GM18870 (cell line): ENCODE results near the gene PLD3.

Experiments used
- ATAC-seq: cut with Tn5 transposase; IDR thresholded peaks from one replicate; pipeline ENCODE4 v1.9.1; 2021; ENCODE audit warnings: moderate library complexity; ENCODE audit not compliant: unreplicated experiment

Gene PLD3, protein sequence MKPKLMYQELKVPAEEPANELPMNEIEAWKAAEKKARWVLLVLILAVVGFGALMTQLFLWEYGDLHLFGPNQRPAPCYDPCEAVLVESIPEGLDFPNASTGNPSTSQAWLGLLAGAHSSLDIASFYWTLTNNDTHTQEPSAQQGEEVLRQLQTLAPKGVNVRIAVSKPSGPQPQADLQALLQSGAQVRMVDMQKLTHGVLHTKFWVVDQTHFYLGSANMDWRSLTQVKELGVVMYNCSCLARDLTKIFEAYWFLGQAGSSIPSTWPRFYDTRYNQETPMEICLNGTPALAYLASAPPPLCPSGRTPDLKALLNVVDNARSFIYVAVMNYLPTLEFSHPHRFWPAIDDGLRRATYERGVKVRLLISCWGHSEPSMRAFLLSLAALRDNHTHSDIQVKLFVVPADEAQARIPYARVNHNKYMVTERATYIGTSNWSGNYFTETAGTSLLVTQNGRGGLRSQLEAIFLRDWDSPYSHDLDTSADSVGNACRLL

GRCh38 chr19:40348125-40348913 lies at the start of gene PLD3, which contains the start of gene C19orf47:
TSS of gene PLD3 (plus strand) at chr19:40348695. CDS start at chr19:40366484, 17,789 bp downstream.
TSS of gene C19orf47 (minus strand) at chr19:40348397. CDS start at chr19:40341857, 6,540 bp downstream.
- peak; percentile 86 for ATAC-seq

DNA sequence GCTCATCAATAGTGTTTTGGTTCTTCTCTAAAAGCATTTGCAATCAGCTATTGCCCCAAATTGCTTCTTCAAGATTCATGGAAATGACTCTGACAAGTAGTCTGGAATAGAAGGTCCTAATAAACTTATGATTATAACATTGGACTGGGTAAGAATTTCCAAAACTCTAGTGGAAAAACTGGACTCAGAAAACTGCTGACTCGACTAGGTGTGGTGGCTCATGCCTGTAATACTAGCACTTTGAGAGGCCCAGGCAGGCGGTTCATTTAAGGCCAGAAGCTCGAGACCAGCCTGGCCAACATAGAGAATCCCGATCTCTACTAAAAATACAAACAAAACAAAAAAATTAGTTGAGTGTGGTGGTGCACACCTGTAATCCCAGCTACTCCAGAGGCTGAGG lies 47.8 kb upstream of the PLD3 start:
- no peak for ATAC-seq

GRCh38 chr19:40302224-40303011 lies 46.1 kb upstream of the PLD3 start:
- ATAC-seq, result no peak

- ATAC-seq, result no peak
Measured at GRCh38 chr19:40303765-40304164, 44.7 kb upstream of the PLD3 start.

DNA sequence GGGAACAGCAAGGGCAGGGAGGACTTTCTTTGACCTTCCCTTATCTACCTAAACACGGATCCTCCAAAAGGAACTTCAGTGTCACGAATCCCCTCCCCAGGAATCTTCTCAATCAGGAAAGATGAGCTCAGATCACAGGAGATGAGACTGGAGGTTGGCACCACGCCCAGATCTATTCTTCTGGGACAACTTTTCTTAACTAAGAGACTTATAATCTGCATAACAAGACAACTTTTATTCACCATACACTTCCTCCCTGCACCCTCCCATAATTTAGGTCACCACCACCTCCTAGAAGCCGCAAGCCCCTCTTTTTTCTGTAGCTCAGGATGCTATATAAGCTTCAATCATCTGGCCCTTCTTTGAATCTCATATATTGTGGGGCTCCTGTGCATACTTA lies 44.2 kb upstream of the PLD3 start:
- ATAC-seq, result no peak

GRCh38 chr19:40305403-40305802 lies 43.1 kb upstream of the PLD3 start:
- ATAC-seq, result no peak

DNA sequence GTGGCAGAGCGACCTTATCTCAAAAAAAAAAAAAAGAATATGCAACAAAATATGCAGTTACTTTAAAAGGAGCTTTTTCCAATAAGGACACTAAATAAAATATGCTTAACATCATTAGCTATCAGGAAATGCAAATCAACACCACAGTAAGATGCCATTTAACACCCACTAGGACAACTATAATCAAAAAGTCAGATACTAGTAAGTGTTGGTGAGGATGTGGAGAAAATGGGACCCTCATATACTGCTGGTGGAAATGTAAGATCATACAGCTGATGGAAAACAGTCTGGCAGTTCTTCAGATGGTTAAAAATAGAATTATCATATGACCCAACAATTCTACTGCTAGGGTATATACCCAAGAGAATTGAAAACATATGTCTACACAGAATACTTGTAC lies 38.8 kb upstream of the PLD3 start:
- ATAC-seq, result no peak

- no peak for ATAC-seq
Measured at GRCh38 chr19:40312533-40312932, 36.0 kb upstream of the PLD3 start.

DNA sequence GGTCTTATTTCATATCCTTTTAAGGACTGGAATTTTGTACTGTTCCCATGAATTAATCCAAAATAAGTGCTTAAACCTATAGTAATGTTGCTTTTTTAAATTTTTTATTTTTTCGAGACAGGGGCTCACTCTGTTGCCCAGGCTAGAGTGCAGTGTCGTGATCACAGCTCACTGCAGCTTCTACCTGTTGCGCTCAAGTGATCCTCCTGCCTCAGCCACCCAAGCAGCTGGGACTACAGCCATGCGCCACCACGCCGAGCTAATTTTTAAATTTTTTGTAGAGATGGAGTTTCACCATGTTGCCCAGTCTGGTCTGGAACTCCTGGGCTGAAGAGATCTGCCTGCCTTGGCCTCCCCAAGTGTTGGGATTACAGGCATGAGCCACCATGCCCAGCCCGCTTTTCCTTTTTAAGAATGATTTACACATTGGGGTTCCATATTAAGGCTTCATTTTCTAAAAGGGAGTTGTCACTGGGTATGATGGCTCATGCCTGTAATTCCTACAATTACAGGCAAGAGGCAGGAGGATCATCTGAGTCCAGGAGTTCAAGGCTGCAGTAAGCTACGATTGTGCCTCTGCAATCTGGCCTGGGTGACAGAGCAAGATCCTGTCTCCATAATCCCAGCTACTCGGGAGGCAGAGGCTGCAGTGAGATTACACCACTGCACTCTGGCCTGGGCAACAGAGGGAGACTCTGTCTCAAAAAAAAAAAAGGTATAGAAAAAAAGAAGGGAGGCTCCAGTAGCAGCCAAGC lies 35.1 kb upstream of the PLD3 start:
- ATAC-seq, result no peak

- no peak for ATAC-seq
Measured at GRCh38 chr19:40314656-40315055, 33.8 kb upstream of the PLD3 start.

- ATAC-seq, result no peak
Measured at GRCh38 chr19:40315812-40316470, 32.6 kb upstream of the PLD3 start.

- no peak for ATAC-seq
Measured at GRCh38 chr19:40317338-40317737, 31.2 kb upstream of the PLD3 start.

- ATAC-seq, result no peak
Measured at GRCh38 chr19:40320558-40320935, 27.9 kb upstream of the PLD3 start.

DNA sequence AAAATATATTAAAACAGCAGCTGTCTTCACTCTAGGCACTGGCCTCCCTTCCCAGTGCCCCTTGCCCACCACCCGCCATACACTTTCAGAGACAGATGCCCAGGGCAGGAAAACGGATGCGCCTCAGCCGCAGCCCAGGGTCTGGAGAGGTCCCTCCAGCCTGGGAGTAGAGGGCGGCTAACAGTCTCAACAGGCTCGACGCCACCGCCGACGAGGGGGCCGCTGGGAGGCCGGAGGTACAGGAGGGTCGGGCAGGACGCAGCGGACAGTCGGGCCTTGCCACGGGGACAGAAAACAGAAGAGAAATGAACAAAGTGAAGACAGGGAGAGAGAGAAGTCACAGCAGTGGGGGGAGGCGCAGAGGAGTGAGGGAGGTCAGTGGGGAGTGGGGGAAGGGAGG lies 27.4 kb upstream of the PLD3 start:
- ATAC-seq, result no peak

GRCh38 chr19:40321566-40322270 lies 26.8 kb upstream of the PLD3 start:
- ATAC-seq, result no peak

DNA sequence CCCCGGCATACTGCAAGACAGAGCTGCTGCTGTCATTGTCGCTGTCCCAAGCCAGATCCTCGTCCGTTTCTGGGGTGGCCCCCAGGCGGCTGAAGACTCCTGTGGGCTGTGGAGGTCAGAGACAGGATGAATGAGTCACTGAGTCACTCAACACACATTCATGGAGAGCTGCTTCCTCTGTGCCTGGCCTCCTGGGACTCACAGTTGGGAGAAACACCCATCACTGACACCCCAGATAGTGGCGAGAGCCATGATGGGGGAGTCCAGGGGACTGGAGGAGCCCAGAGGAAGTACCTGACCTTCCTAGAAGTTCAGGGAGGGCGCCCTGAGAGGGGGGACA lies 26.3 kb upstream of the PLD3 start:
- ATAC-seq, result no peak

DNA sequence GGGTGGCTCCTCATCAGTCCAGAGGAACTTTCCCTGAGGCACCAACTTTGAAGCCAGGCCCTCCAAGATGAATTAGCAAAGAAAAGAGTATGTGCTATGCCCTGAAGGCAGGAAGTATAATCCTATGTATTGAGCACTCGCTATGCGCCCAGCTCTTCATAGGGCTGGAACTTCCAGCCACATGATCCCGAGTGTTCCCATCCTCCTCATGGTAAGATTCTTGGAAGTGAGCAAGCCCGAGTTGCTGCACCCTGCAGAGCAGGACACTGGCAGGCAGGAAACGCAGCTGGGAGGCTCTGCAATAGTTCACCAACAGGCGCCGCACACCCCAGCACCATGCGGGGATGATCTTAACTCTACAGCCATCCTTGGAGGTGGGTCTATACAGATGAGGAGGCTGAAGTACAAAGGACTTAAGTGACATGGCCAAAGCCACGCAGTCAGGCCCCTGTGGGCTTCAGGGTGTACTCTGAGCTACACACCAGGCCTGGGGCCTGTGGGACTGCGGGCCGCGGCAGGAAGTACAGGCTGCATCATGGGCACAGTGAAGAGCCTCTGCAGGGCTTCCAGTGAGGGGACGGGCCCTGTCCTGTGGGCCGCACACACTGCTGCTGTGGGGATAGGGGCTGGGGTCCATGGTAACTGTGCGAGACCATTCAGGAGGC lies 25.4 kb upstream of the PLD3 start:
- no peak for ATAC-seq

DNA sequence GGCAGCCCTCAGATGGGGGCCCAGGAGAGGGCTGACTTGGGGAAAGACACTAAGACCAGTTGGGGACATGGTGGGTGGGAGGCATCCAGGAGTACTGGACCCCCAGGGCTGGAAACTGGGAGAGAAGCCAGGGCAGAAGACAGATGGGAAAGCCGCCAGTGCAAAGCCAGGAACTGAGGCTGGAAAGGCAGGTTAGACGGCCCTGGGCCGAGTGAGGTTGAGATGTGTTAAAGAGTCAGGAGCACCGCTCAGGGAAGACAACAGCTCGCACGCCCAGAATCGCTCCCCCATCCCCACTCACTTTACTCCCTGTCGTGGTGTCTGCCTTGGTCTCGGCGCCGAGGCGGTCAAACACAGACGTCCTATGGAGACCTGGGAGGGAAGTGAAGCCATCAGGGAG lies 24.8 kb upstream of the PLD3 start:
- no peak for ATAC-seq

DNA sequence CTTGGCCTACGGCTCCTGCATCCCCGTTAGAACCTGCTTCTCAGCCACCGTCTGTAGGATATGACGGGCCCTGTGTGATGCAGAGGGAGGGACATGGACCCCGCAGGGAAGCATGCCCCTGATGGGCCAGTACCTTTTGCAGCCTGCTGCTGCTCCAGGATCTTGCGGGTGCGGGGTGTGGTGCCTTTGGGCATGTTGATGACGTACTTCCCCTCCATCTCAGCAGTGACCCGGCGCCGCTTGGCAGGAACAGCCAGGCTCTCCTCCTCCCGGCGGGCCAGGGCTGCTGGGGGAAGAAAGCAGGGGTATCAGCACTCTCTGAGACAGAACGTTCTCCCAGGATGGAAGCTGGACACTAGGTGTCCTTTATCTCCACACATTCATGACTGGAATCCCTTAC lies 22.3 kb upstream of the PLD3 start:
- no peak for ATAC-seq
